ENCODE results near the gene ALOX5.

DNA sequence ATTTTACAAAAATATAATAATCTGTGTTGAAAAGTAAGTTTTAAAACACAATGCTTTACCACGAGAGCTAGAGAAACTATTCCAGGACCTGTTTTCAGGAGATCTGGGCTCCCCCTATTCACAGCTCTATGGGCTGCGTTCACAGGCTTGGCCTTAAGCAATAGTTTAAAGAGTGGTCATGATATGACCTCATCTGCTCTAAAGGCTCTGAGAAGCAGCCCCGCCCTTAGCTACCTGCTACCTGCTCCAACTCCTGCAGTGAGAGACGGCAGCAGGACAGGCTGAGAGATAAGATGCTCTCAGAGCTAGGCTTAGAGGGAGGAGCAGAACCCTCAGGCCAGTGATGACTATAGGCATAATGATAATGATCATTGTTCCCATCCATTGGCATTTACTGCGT lies 12.6 kb downstream of the ALOX5 start:
- TF ChIP-seq, protein P1, sequence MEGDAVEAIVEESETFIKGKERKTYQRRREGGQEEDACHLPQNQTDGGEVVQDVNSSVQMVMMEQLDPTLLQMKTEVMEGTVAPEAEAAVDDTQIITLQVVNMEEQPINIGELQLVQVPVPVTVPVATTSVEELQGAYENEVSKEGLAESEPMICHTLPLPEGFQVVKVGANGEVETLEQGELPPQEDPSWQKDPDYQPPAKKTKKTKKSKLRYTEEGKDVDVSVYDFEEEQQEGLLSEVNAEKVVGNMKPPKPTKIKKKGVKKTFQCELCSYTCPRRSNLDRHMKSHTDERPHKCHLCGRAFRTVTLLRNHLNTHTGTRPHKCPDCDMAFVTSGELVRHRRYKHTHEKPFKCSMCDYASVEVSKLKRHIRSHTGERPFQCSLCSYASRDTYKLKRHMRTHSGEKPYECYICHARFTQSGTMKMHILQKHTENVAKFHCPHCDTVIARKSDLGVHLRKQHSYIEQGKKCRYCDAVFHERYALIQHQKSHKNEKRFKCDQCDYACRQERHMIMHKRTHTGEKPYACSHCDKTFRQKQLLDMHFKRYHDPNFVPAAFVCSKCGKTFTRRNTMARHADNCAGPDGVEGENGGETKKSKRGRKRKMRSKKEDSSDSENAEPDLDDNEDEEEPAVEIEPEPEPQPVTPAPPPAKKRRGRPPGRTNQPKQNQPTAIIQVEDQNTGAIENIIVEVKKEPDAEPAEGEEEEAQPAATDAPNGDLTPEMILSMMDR (IDR thresholded peaks at IDR 0.05), result no peak
- no peak for TF ChIP-seq EZH2 (IDR thresholded peaks at IDR 0.05; ENCODE audit: borderline replicate concordance, insufficient read depth, low read depth, low read length, poor library complexity, severe bottlenecking)
